HFF-Myc (cell line): ENCODE measurements around the gene APOOL.
"Not testable (repeated sequence)": the region's sequence is repeated elsewhere in the genome, so short reads cannot be mapped to it uniquely, and the experiment has no call there.

Source experiments
- DNase-seq: peaks from one replicate; pipeline ENCODE4 v3.0.0-alpha.2; 2011; ENCODE audit warnings: low read depth; ENCODE audit errors: extremely low read depth
- H3K4me3 ChIP-seq: replicated peaks from 2 replicates; pipeline ENCODE4 v1.5.1; 2011; ENCODE audit warnings: low read depth, mild to moderate bottlenecking, control low read depth, low read length
- TF ChIP-seq, protein P1 (sequence below): IDR thresholded peaks from 2 replicates; pipeline ENCODE4 v1.5.1; 2012; ENCODE audit warnings: mild to moderate bottlenecking, low read depth, low read length, control low read depth; ENCODE audit errors: missing control alignments

Gene APOOL

DNA sequence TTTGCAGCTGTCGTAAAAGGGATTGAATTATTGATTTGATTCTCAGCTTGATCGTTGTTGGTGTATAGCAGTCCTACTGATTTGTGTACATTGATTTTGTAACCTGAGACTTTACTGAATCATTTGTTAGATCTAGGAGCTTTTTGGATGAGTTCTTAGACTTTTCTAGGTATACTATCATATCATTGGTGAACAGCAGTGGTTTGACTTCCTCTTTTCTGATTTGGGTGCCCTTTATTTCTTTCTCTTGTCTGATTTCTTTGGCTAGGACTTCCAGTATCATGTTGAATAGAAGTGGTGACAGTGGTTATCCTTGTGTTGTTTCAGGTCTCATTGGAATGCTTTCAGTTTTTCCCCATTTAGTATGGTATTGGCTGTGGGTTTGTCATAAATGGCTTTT, 8.4 kb downstream of the APOOL start:
- no peak overlapping the region for H3K4me3 ChIP-seq
- no peak for DNase-seq
- TF ChIP-seq, protein P1, sequence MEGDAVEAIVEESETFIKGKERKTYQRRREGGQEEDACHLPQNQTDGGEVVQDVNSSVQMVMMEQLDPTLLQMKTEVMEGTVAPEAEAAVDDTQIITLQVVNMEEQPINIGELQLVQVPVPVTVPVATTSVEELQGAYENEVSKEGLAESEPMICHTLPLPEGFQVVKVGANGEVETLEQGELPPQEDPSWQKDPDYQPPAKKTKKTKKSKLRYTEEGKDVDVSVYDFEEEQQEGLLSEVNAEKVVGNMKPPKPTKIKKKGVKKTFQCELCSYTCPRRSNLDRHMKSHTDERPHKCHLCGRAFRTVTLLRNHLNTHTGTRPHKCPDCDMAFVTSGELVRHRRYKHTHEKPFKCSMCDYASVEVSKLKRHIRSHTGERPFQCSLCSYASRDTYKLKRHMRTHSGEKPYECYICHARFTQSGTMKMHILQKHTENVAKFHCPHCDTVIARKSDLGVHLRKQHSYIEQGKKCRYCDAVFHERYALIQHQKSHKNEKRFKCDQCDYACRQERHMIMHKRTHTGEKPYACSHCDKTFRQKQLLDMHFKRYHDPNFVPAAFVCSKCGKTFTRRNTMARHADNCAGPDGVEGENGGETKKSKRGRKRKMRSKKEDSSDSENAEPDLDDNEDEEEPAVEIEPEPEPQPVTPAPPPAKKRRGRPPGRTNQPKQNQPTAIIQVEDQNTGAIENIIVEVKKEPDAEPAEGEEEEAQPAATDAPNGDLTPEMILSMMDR, result no peak

- DNase-seq, result not testable (repeated sequence)
Observed at GRCh38 chrX:85015351-85015750, 11.7 kb downstream of the APOOL start.

GRCh38 chrX:85017721-85018120, 14.0 kb downstream of the APOOL start:
- no peak overlapping the region for H3K4me3 ChIP-seq
- TF ChIP-seq, protein P1, result no peak

More at GRCh38 chrX:85015351-85015750, 11.7 kb downstream of the APOOL start:
- H3K4me3 ChIP-seq, result not testable (repeated sequence)

GRCh38 chrX:85018471-85018870, 14.8 kb downstream of the APOOL start:
- TF ChIP-seq, protein P1, result no peak
- no peak overlapping the region for H3K4me3 ChIP-seq
- no peak for DNase-seq

More at GRCh38 chrX:85017721-85018120, 14.0 kb downstream of the APOOL start:
- no peak for DNase-seq

DNA sequence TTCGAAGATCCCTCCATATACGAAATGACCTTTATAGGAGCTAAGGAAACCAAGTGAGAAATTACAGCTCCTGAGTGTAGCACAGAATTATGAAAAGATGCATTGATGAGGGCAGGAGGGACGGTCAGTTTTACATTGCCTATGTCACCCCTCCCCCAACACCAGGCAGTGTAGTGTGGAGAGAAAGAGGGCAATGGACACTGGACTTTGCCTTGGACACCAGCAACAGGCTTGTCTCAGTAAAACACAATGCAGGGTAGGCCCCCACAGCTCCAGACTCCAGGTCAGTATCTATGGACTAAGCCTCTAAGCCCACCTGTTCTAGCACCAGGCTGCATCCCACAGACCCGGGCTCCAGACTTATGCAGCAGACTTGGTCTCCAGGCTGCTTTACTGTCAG, 16.5 kb downstream of the APOOL start:
- TF ChIP-seq, protein P1, result no peak
- no peak for DNase-seq
- no peak overlapping the region for H3K4me3 ChIP-seq

DNA sequence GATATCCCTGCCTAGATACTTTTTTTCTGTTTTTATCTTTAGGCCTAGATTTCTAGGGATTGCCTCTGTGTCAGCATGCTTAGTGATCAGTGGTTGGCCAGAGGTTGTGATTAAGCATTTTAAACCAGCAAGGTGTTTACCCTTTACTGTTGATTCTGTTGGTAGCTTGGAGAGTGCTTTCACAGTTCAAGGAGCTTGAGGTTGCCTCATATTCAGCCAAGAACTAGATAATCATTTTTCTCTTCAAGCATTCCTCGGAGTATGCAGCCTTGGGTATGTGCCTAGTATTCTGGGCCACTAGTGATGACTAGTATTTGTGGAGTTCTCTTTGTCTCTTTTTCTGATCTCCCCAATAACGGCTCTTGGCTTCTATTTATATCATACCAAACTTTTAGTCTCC, 20.4 kb downstream of the APOOL start:
- H3K4me3 ChIP-seq, result no peak overlapping the region
- TF ChIP-seq, protein P1, result no peak
- no peak for DNase-seq

- no peak for DNase-seq
- TF ChIP-seq, protein P1, result no peak
- no peak overlapping the region for H3K4me3 ChIP-seq
Observed at GRCh38 chrX:85024562-85024961, 20.9 kb downstream of the APOOL start.
